Activated T-helper 1 cell treated with anti-CD3 and anti-CD28 coated beads, Interleukin-12 subunit alpha, Interleukin-12 subunit beta, Interleukin-2, Interleukin-4 antibody, amounts not matched to agents 30 ng/mL and 10 ng/mL and 1 ng/mL, durations not matched to agents 14 hours and 24 hours and 36 hours (primary cell): Measurements from ENCODE around the gene SHPK. TPM values are rescaled to one million over a fixed set of nuclear protein-coding genes. Genes with fewer than 3 reads are reported as not detected.
"Not testable (repeated sequence)": the region's sequence is repeated elsewhere in the genome, so short reads cannot be mapped to it uniquely, and the experiment has no call there.

Experiments
- DNase-seq: peaks from one replicate; pipeline ENCODE4 v3.0.0; 2021; ENCODE audit warnings: low spot score
- H3K27ac Mint-ChIP-seq: one replicate; pipeline ENCODE4 v1.8.0; 2021; ENCODE audit warnings: mild to moderate bottlenecking, mixed read lengths
- H3K27me3 Mint-ChIP-seq: one replicate; pipeline ENCODE4 v1.8.0; 2022; ENCODE audit warnings: mild to moderate bottlenecking, moderate library complexity, mixed read lengths; ENCODE audit not compliant: insufficient read depth
- H3K36me3 Mint-ChIP-seq: one replicate; pipeline ENCODE4 v1.8.0; 2021; ENCODE audit warnings: low read depth, mixed read lengths
- H3K4me1 Mint-ChIP-seq: one replicate; pipeline ENCODE4 v1.8.0; 2021; ENCODE audit warnings: low read depth, mixed read lengths
- H3K4me3 Mint-ChIP-seq: one replicate; pipeline ENCODE4 v1.8.0; 2021; ENCODE audit warnings: mild to moderate bottlenecking, moderate library complexity, mixed read lengths
- H3K9me3 Mint-ChIP-seq: one replicate; pipeline ENCODE4 v1.8.0; 2021; ENCODE audit warnings: mixed read lengths
- intact Hi-C: fragments of 100-400 bp; cut with micrococcal nuclease; formaldehyde crosslinking; loops from one replicate; pipeline ENCODE4 v1.15.1; 2024
- total RNA-seq: library from RNA; stranded (reverse); gene quantifications from 2 replicates; pipeline ENCODE4 v1.2.3, GENCODE V29; 2022

Gene SHPK
- total RNA-seq, 1 donor from 2014 or later = 20.0 TPM

GRCh38 chr17:3564241-3564640, 71.8 kb downstream of the SHPK start:
- H3K27me3 Mint-ChIP-seq, H3K9me3 Mint-ChIP-seq, H3K4me3 Mint-ChIP-seq, H3K27ac Mint-ChIP-seq, intact Hi-C loops, H3K36me3 Mint-ChIP-seq, DNase-seq: not testable (repeated sequence)
- H3K4me1 Mint-ChIP-seq = peaks cover 16% of the 10 kb centered on the region

- H3K36me3 Mint-ChIP-seq = no peaks in the 10 kb centered on the region
- peaks cover 2% of the 10 kb centered on the region for H3K27me3 Mint-ChIP-seq
- no peaks in the 10 kb centered on the region for H3K9me3 Mint-ChIP-seq
- H3K4me1 Mint-ChIP-seq = peaks cover 34% of the 10 kb centered on the region
- H3K4me3 Mint-ChIP-seq = peak overlapping the region; percentile 30
- DNase-seq = no peak
- H3K27ac Mint-ChIP-seq = peak overlapping the region; percentile 52
- intact Hi-C loops = no loop called here
These were observed 76.8 kb downstream of the SHPK start for GRCh38 chr17:3559270-3559645.

GRCh38 chr17:3558603-3559269, 77.3 kb downstream of the SHPK start:
- H3K4me3 Mint-ChIP-seq = peak overlapping the region; percentile 61
- H3K4me1 Mint-ChIP-seq = peaks cover 34% of the 10 kb centered on the region
- intact Hi-C loops = no loop called here
- H3K27me3 Mint-ChIP-seq = peaks cover 2% of the 10 kb centered on the region
- H3K36me3 Mint-ChIP-seq = no peaks in the 10 kb centered on the region
- DNase-seq = peak; percentile 42
- H3K27ac Mint-ChIP-seq = peak overlapping the region; percentile 76
- no peaks in the 10 kb centered on the region for H3K9me3 Mint-ChIP-seq

Other genes starting within 250 kb of the SHPK start
- 0.24 and 0.47 TPM in 2 replicates for gene OR3A2, start 249.9 kb downstream of the SHPK start, total RNA-seq
- not detected in 2 replicates for gene OR1E1, start 237.8 kb downstream of the SHPK start, total RNA-seq
- not detected in 2 replicates for gene OR3A3, start 224.9 kb downstream of the SHPK start, total RNA-seq
- not detected in 2 replicates for gene OR1E2, start 202.4 kb downstream of the SHPK start, total RNA-seq
- not detected in 2 replicates for gene SPATA22, start 164.4 kb downstream of the SHPK start, total RNA-seq
- gene ASPA, start 160.3 kb downstream of the SHPK start, total RNA-seq = not detected in 2 replicates
- gene TRPV3, start 78.4 kb downstream of the SHPK start, total RNA-seq = 0.26 and 0.51 TPM in 2 replicates
- 7.5 and 8.3 TPM in 2 replicates for gene TRPV1, start 26.8 kb downstream of the SHPK start, total RNA-seq
- gene CTNS, start 510 bp upstream of the SHPK start, total RNA-seq = 47.5 and 55.3 TPM in 2 replicates
- 29.3 and 30.1 TPM in 2 replicates for gene TAX1BP3, start 32.3 kb upstream of the SHPK start, total RNA-seq
- gene EMC6, start 32.6 kb upstream of the SHPK start, total RNA-seq = 63.6 and 73.3 TPM in 2 replicates
- 133 and 143 TPM in 2 replicates for gene P2RX5, start 59.9 kb upstream of the SHPK start, total RNA-seq
- 25.7 and 26.1 TPM in 2 replicates for gene HASPIN, start 87.7 kb upstream of the SHPK start, total RNA-seq
- 31.8 and 35.0 TPM in 2 replicates for gene ITGAE, start 164.9 kb upstream of the SHPK start, total RNA-seq
- gene NCBP3, start 210.0 kb upstream of the SHPK start, total RNA-seq = 54.2 and 56.0 TPM in 2 replicates